ENCODE measurements around the gene KLF6.

The KLF6 gene

DNA sequence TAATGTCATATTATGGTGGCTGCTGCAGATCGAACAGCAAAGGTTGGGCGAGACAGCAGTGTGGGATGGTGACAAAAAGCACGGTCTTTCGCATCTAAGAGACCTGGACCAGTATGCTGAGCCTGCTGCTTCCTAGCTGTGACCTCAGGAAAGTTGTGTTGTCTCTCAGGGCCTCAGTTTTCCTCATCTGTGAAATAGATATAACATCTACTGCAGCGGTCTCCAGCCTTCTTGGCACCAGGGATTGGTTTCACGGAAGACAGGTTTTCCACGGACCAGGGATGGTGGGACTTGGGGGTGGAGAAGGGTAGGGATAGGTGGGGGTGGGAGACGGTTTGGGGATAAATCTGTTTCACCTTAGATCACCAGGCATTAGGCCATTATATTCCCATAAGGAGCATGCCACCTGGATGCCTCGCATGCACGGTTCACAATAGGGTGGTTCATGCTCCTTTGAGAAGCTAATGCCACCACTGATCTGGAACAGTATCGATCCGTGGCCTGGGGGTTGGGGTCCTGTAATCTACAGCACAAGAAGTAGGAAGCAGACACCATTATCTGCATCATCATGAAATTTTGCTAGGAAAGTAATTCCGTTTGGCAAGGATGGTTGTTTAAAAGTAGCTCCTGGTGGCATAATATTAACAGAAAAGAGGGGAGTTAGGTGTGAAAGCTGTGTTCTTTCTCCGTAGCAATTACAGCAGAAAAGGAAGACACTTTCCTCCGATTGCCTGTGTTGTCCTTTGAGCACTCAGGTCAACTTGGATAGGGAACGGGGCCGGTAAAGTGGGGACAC lies 10.8 kb downstream of the KLF6 start:
- no peak for DNase-seq

DNA sequence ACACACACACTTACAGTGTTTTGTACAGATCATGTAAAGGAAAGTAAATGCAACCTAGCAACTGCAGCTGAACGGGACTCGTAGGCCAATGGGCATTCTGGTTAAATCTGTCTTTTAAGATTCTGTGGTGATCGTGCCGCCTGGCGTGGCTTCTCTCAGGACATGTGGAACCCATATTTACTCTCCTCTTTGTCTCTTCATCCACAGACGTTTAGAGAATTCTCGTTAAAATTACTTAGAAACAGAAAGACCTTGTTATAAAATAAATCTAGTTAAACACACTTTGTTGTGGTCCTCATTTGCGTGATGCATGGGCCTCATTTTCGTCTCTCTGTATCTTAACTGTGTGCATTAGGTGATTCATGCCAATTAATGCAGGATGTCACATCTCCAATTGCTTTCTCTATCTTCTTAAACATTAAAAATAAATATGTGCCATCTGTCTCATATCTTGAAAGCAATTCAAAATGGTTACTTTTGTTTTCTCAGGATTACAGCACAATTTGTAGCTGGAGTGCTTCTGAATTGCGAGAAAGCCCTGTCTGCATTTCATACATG lies 11.5 kb downstream of the KLF6 start:
- no peak for DNase-seq

DNA sequence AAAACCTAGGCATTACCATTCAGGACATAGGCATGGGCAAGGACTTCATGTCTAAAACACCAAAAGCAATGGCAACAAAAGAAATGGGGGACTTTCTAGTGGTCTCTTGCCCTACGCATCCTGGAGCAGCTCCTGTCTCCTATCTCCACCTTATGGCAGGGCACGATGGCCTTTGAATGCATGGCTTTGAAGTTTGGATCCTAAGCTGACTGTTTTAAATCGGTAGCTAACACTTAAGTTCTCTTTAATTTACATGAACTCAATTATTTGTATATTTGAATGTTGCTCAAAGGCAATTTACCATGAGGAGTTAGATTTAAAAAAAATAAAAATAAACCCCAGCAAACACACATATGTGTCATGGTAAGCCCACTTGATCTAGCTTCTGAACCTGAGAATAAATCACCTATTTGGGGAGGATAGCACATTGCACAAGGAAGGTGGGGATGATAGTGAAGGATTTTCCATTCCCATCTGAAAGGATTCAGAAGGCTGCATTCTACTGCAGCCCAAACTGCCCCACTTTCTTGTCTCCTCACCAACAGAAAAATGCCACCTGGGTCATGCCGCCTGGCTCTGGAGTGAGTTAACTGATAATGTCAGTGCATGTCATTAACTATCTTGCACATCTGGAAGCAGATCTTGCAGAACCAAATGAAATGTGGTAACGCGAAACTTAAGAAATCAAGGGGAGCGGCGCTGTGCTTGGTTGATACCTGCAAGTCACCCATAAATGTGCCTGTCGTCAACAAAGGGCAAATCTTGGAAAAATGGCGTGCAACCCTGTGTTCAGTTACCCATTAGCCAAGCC lies 12.4 kb downstream of the KLF6 start:
- DNase-seq: no peak

DNA sequence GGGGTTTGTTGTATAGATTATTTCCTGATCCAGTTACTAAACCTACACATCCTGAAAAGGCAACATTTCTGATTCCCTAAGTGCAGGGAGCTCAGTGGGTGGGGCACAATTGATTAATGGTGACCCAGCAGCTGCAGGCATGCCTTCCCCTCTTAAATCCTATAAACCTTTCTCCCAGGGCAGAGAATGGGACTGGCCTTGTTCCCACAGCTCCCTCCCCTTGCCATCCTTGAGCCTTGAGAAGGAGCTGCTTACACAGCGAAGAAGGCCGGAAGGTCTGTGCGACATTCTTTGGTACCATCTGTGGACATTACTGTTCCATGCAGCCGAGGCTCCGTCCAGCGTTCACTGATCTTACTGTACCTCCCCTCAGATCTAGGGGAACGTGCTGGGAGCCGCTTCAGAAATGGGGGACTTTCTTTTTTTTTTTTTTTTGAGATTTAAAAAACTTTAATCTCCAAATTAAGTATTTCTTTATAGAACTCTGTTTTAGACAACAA lies 14.3 kb downstream of the KLF6 start:
- DNase-seq: no peak

DNA sequence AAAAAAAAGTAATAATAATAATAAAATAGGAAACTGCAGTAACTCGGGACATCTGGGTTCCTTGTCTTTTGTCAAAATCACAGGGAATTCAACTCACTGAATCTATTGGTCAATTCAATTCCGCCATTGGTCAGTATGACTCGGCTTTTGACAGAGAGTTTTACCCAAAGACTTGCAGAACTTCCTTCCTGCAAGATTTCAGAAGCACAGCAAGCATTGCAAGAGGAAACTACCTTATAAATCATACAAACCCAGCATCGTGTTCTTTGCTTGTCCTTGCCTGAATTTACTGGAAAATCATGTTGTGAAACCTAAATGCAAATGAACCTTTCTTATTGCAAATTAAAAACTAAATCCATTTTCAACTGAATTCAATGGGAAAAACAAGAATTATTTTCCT lies 15.5 kb downstream of the KLF6 start:
- DNase-seq: no peak

DNA sequence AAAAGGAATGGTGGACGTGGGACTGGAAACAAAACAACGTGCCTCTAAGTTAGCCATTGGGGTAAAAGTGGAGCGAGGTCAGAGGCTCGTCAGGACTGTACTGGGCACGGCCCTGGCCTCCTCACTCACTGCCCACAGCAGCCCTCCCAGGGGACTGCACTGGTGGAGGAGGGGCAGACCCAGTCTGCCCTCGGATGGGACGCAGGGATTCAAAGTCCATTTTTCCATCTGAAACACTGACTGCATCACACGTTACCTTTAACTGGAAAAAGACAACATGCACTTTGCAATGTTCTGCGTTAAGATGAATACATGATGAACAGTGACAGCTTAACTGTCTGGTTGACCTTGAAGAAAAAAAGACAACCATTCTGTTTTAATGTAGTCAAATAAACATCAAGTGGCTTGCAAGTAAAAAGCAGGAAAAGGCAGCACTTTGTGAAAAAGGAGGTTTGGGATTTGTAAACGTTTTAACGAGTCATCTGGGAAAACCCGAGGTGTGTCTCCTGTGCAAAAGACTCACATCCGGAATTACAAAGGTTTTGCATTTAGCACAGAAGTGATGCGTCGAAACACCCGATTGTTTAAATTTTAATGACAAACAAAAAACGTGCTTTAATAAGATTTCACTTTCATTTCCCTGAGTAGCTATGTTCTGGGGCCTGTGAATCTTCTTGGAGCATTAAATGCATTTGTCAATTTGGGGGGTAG lies 18.8 kb downstream of the KLF6 start:
- DNase-seq: no peak

DNA sequence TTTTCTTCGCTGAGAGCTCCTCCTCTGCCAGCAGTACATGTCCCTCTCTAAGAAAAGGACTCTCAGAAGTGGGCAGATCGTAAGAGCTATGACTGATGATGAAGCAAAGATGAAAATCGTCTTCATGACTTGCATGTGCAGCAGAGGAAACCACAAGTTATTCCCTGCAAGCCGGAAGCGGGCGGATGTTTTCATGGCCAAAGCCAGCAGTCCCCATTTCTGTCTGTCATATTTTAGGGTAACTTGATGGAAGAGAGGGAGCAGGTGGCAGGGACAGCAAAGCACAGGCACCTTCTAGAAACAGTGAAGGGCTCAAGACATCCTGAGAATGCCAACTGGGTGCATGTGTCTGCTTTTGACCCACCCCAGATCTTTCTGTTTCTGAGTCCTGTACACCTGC lies 19.9 kb downstream of the KLF6 start:
- DNase-seq: no peak

DNA sequence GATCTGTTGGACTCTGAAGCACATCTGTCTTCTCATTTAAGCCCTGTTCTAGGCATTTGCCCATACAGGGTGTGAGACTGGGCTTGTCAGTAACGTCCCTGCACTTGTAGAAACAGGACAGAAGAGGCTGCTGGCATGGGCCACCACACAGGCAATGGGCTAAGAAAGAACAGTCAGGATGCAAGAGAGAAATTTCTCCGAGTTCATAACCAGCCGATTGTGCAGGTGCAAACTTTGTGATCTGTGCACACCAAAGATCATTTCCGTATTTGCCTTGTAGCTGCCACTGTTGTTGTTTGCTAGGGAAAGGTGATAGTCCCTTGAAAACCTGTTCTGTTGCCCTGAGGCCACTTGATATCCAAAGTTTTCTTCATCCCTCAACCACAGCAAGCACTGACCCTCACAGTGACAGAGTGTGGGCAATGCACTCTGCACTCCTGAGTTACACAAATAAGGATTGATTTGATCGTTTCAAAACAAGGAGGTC lies 20.3 kb downstream of the KLF6 start:
- DNase-seq: no peak

DNA sequence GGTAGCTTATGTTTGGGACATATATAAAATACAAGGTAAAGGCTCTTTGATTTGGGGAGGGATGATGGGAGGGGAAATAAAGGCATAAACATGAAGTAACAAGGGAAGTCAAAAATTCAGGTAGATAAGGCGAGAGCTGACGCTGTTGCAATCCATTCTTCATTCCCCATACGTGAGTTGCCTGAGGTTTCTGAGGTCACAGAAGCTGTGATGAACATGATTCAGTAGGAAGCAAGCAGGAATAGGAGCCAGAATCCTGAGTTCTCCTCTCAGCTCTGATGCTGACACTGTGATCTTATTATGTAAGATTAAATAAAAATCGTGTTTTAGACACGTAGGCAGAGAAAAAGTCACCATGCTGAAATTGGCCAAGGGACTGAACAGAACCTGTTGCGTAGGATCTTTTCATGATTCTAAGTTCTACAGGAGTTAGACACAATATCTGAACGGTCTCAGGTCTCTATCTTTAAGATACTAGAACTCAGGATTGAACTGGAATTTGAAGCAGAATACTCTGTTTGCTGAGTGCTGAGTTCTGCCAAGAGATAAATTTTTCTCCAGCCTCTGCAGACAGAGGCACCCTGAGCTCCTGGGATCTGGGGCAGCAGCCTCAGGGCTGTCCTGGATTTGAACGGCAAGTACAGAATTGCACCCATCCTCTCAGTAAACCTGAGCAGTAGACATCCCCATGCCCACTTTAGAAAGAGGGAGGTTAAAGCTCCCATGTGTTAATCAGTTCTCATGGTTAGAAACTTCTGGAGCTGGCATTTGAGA lies 21.0 kb downstream of the KLF6 start:
- no peak for DNase-seq

DNA sequence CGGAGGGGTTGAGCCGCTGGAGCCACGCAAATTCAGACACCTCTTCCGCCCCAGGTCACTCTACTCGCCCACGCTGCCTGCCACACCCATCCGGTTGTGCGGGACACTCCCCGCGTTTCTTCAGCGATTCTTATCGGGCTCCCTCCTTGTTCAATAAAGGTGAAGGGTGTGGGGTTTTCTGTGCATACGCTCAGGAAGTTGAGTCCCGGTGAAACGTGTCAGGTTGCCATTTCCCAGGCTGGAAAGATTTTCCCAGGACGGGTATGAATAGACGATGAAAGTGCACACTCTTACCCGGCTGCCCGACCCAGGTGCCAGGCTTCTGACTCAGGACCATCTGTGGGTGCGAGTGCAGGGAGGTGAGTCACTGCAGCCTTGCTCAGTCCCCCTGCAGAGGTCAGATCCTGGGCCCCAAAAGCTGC lies 22.0 kb downstream of the KLF6 start:
- DNase-seq: no peak

DNA sequence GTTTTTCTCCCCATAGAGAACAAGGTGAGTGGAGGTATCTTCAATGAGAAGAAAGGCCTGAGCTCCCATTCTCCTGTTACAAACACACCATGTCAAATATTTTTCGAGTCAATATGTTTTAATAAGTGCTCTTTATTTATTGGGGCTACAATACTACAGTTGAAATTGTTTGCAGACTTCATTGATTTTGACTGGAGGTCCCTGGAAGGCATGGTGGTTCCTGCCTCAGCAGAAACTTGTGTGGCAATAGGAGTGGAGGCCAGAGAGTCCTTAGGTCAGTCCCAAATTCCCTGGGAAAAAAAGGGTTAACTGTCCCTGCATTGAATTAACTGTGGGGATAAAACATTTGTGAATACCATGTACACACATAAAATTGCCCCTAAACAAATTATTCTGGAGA lies 22.7 kb downstream of the KLF6 start:
- no peak for DNase-seq

DNA sequence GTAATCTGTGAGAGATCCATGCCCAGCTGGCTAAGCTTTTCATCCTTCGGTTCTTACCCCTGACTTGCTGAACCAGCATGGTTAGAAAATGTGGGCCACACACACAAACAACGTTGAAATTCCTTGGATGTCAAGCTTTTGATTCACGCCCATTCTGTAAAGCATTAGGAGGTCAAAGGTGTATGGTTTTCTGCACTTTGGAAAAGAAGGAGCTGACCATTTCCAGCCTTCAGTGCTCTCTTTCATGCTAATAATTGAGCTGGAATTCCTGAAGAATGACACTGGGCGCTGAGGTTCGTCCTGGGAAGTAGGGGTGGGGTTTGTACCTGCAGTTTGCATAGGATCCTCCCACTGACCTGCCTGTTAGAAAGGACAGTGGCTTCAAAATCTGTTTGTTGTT lies 23.1 kb downstream of the KLF6 start:
- DNase-seq: no peak

DNA sequence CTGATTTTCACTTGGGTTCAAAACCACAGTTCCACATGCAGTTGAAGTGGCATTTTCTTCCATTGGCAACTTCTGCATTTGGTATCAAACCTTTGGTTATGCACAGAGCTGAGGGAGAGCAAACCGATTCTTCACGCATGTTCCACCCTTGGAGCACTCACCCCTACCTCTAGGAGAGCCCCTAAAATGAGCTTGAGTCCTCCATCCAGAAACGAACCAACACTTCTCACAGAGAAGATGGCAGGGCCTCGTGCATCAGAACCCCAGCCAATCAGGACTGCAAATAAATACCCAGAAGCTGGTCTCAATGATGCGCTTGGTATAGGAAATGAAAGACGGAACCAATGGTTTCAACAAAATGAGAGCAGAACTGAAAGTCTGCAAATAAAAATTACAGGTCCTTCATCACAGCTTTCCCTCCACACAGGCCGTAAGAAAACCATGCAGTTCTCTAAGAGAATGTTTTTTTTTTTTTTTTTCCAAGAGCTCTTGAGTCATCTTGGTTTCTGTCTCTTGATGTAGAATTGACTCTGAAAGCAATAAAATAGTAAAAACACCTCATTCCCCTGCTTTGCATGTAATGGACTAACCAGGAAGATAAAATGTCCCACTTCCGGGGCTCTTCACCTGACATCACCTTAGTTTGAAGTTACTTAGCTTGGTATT lies 23.9 kb downstream of the KLF6 start:
- no peak for DNase-seq

DNA sequence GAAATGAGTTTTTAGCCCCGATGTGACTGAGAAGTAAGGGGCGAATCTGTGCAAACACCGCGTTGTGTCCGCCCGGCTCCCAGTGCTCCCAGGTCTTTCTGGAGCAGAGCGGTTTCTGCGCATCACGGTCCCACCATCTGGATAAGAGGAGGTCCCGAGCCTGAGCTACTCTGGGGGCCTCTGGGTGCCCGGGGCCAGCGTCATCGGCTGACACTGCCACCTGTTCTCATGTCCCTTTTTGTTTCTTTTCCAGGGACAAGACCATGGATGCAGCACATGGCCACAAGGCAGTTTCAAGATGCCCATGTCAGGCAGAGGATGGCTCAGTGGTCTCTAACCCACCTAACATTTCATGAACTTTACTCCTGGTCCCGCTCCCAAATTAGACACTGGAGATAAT lies 24.9 kb downstream of the KLF6 start:
- no peak for DNase-seq

DNA sequence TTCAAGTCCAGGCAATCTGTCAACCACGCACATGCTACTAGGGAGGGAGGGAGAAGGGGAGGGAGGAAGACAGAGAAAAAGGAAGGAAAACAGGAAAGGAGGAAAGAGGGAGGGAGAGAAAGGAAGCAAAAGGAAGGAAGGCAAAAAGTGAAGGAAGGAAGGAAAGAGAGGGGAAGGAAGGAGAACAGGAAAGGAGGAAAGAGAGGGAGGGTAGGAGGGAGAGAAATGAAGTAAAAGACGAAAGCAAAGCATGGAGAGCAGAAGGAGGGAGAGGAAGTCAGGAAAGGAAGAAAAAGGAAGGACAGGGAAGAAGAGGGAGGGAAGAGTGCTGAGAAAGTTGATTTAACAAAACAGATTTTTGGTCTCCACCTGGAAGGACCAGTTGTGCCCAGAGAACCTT lies 25.6 kb downstream of the KLF6 start:
- no peak for DNase-seq

DNA sequence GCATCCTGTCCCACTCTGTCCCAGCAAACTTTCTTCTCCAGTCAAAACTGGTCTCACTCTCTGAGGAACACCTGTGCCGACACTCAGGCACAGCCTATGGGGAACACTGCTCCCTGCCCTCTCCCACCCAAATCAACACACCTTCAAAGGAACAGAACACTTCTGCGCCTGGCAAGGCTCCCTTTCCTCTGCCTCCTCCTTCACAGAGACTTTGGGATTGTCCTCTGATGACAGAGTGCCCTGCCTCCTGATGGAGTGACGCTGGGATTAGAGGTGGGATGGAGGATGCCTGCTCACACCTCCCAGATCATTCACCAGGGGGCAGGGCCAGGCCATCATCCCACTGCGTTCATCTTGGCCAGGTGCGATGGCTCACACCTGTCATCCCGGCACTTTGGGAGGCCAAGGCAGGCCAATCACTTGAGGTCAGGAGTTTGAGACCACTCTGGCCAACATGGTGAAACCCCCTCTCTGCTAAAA lies 26.5 kb downstream of the KLF6 start:
- DNase-seq: no peak

DNA sequence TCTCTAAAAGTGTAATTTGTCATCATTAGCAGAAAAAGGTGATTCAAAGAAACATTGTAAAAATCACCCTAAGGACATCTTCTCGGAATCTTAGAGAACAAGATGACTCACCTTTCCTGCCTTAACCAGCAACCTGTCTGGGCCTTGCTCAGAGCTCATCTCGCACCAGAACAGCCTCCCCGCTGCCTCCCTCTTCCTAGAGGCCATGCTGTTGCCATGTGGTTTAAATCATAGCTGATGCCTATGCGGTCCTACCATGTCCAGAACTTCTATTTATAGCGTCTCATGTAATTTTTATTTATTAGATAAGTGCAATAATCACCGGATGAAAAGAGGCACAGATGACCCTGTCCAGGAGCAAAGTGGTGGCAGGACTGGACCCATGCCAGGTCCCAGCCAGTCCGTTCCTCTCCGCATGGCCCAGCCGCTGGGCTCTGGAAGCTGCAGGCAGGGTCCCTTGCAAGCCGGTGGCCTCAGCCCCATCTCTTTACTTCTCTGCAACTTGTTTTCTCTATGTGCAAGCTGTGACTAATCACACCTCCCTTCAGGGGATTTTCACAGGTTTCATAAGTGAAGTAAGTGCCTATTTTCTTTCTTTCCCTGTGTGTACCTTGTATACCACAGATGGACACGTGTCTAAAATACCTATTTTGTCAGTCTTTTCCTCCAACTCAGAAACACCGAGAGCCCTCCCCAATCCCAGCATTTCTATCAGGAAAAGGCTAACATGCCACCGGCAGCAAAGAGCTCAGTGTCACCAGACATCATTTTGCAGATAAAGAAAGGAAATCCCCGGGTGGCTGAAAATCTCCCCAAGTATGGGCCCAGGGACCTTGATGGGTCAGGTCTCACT lies 27.1 kb downstream of the KLF6 start:
- peak; percentile 67 for DNase-seq

DNA sequence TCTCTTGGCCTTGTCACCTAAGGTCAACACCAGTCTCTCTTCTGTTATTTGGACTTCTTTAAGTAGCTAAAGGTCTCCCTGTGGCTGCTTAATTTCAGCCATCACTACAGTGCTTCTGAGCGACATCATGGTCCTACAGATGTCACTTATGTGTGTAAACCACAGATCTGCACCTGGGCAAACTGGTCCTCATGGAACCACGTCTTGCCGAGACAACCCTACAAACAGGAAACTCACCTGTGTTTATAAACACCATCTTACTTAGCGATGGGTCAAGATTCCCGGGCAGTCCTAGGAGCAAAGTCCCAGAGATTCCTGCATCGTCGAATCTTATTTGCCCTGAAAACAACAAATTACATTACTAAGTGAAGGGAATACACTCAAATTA lies 27.8 kb downstream of the KLF6 start:
- no peak for DNase-seq

DNA sequence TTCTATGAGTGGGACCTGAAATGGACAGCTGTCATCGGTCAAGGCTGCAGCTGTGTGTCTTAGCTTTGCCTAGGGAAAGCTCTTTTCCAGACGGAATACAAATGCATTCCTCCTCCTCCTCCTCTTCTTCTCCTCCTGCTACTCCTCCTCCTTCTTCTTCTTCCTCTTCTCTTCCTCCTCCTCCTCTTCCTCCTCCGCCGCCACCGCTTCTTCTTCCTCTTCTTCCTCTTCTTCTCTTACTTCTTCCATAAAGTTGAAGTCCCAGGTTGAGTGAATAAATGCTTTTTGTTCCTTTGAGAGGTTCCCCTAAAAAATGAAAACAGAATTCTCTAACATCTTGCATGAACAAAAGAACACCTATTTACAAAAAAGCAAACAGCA lies 28.7 kb downstream of the KLF6 start:
- DNase-seq: no peak
